Activated CD8-positive, alpha-beta T cell treated with anti-CD3 and anti-CD28 coated beads for 36 hours (primary cell): ENCODE results near the gene MTNR1B. TPM values are rescaled to one million over a fixed set of nuclear protein-coding genes. Genes with fewer than 3 reads are reported as not detected.

ENCODE experiments used
- ATAC-seq: fragments of 200-7000 bp; cut with Tn5 transposase; one replicate; pipeline ENCODE4 v1.10.0; 2021; ENCODE audit warnings: mild to moderate bottlenecking, moderate library complexity
- CTCF ChIA-PET: fragments of 350-600 bp; sonication (Branson Sonifier 250); formaldehyde crosslinking; loops from one replicate; lab custom pipeline; 2021; ENCODE audit warnings: antibody characterized with exemption; lab: Charles Lee
- POLR2A ChIA-PET: fragments of 350-600 bp; sonication (Branson Sonifier 250); formaldehyde crosslinking; loops from one replicate; lab custom pipeline; 2021; ENCODE audit warnings: antibody characterized with exemption; lab: Charles Lee
- DNase-seq: peaks from one replicate; pipeline ENCODE4 v3.0.0-alpha.2; 2020
- H3K27ac Mint-ChIP-seq: one replicate; pipeline ENCODE4 v1.8.0; 2021; ENCODE audit warnings: mild to moderate bottlenecking, mixed read lengths
- H3K27me3 Mint-ChIP-seq: one replicate; pipeline ENCODE4 v1.8.0; 2021; ENCODE audit warnings: mixed read lengths
- H3K36me3 Mint-ChIP-seq: one replicate; pipeline ENCODE4 v1.8.0; 2021; ENCODE audit warnings: low read depth, mixed read lengths
- H3K4me1 Mint-ChIP-seq: one replicate; pipeline ENCODE4 v1.8.0; 2021; ENCODE audit warnings: low read depth, mixed read lengths
- H3K4me3 Mint-ChIP-seq: one replicate; pipeline ENCODE4 v1.8.0; 2021; ENCODE audit warnings: mild to moderate bottlenecking, moderate library complexity, mixed read lengths
- H3K9me3 Mint-ChIP-seq: one replicate; pipeline ENCODE4 v1.8.0; 2021; ENCODE audit warnings: mixed read lengths
- intact Hi-C: fragments of 100-400 bp; cut with micrococcal nuclease; formaldehyde crosslinking; loops from one replicate; pipeline ENCODE4 v1.10.0; 2022
- total RNA-seq, 2 experiments: library from RNA; stranded (reverse); gene quantifications; one replicate each; pipeline ENCODE4 v1.2.3, GENCODE V29; 2021
- TF ChIP-seq, protein P1 (sequence below): fragments of 200-600 bp; IDR thresholded peaks from one replicate; pipeline ENCODE4 v1.8.0; 2022; ENCODE audit warnings: antibody characterized with exemption, mild to moderate bottlenecking

The MTNR1B gene
- total RNA-seq, 2 experiments from 2014 or later: not detected

DNA sequence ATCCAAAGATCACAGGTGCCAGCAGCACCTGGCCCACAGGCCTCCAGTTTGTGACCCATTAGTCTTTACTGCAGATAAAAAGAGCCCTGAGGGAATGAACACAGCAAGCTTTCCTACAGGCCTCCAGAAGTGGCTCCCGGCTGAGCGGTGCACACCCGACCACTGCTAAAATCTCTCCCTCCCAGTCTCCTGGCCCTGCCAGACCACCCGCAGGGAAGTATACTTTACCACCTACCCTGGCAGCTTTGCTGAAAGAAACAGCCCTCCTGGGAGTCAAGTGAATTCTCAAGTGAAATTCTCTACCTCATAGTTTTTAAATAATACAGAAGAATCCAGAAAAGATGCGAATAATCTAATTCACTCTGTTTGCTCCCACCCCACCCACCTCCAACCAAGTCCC is 15.4 kb upstream of the MTNR1B start:
- no peak overlapping the region for H3K27ac Mint-ChIP-seq

DNA sequence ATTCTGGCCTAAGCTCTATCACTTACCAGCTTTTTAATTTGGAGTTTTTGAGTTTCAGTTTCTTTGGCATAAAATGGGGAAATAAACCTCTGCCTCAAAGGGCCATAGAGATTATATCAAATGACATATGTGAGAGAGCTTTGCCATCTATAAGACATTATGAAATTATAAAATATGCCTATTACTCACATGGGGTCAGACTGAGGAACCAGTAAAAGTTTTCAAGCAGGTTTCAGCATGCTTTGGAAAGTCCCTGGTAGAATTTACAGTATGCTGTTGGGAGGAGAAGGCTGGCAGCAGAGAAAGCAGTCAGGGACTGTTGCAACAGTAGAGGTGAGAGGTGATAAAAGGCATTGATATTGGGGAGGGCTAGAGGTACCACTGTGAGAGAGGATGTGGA is 13.6 kb upstream of the MTNR1B start:
- Mint-ChIP-seq H3K36me3 (no peaks in the 10 kb centered on the region), H3K4me3 (no peak overlapping the region), H3K4me1 (no peaks in the 10 kb centered on the region), H3K9me3 (no peaks in the 10 kb centered on the region), H3K27ac (no peak overlapping the region), H3K27me3 (no peaks in the 10 kb centered on the region)
- ATAC-seq: no peak
- TF ChIP-seq, protein P1, sequence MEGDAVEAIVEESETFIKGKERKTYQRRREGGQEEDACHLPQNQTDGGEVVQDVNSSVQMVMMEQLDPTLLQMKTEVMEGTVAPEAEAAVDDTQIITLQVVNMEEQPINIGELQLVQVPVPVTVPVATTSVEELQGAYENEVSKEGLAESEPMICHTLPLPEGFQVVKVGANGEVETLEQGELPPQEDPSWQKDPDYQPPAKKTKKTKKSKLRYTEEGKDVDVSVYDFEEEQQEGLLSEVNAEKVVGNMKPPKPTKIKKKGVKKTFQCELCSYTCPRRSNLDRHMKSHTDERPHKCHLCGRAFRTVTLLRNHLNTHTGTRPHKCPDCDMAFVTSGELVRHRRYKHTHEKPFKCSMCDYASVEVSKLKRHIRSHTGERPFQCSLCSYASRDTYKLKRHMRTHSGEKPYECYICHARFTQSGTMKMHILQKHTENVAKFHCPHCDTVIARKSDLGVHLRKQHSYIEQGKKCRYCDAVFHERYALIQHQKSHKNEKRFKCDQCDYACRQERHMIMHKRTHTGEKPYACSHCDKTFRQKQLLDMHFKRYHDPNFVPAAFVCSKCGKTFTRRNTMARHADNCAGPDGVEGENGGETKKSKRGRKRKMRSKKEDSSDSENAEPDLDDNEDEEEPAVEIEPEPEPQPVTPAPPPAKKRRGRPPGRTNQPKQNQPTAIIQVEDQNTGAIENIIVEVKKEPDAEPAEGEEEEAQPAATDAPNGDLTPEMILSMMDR: no peak
- DNase-seq: no peak
- ChIA-PET CTCF (interaction anchor here (1.1 to 1.6 kb wide), 3 partner anchors 13 to 586 kb away, joined by 3 to 6 read pairs (median 3); no protein-coding TSS in a partner anchor), POLR2A (no interaction called here)
- intact Hi-C loops: no loop called here

More for the DNA sequence above, 15.4 kb upstream of the MTNR1B start:
- Mint-ChIP-seq H3K4me1 (no peaks in the 10 kb centered on the region), H3K9me3 (peaks cover 5% of the 10 kb centered on the region), H3K27me3 (no peaks in the 10 kb centered on the region), H3K36me3 (no peaks in the 10 kb centered on the region), H3K4me3 (no peak overlapping the region)
- TF ChIP-seq, protein P1: no peak
- ATAC-seq (no peak), DNase-seq (no peak)
- intact Hi-C loops: no loop called here
- CTCF ChIA-PET: interaction anchor here (1.0 kb wide), 1 partner anchor 10 kb away, joined by 3 read pairs; no protein-coding TSS in a partner anchor
- POLR2A ChIA-PET: no interaction called here

DNA sequence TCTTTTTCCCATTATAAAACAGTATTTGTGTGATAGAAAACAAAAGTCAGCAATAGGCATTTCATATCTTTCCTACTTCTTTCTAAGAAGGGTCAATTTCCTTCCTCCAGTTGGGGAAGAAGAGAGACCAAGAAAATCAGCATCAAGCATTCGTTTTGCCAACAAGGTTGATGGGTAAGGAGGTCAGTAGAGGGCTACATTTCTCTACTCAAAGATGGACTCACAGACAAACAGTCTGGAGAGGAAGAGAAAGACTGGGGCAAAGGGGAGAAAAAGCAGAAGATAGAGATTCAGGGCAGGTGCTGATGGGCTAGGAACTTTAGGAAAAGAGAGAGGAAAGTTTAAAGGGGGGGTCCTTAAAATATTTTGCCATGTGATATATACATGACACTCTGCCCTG is 8.6 kb upstream of the MTNR1B start:
- TF ChIP-seq, protein P1: no peak
- POLR2A ChIA-PET: no interaction called here
- ATAC-seq (no peak), DNase-seq (no peak)
- Mint-ChIP-seq H3K27me3 (no peaks in the 10 kb centered on the region), H3K9me3 (no peaks in the 10 kb centered on the region), H3K27ac (no peak overlapping the region), H3K4me3 (no peak overlapping the region), H3K36me3 (no peaks in the 10 kb centered on the region), H3K4me1 (no peaks in the 10 kb centered on the region)
- intact Hi-C loops: no loop called here
- CTCF ChIA-PET: no interaction called here

DNA sequence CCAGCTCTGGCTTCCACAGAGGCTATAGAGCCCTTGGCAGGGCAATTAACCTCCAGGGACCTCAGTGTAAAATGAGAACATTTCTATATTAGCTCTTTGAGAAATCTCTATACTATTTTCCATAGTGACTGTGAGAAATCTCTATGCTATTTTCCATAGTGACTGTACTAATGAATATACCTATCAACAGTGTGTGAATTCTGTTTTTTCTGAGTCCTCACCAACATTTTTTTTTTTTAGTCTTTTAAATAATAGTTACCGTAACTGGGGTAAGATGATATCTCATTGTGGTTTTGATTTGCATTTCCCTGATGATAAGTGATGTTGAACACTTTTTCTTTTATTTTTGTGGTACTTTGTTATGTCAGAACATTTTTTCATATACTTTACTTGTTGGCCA is 7.0 kb upstream of the MTNR1B start:
- DNase-seq: no peak
- Mint-ChIP-seq H3K9me3 (no peaks in the 10 kb centered on the region), H3K4me1 (no peaks in the 10 kb centered on the region), H3K4me3 (no peak overlapping the region), H3K27ac (no peak overlapping the region), H3K27me3 (no peaks in the 10 kb centered on the region), H3K36me3 (no peaks in the 10 kb centered on the region)
- ATAC-seq: no peak
- ChIA-PET CTCF (no interaction called here), POLR2A (no interaction called here)
- intact Hi-C loops: no loop called here
- TF ChIP-seq, protein P1: no peak

DNA sequence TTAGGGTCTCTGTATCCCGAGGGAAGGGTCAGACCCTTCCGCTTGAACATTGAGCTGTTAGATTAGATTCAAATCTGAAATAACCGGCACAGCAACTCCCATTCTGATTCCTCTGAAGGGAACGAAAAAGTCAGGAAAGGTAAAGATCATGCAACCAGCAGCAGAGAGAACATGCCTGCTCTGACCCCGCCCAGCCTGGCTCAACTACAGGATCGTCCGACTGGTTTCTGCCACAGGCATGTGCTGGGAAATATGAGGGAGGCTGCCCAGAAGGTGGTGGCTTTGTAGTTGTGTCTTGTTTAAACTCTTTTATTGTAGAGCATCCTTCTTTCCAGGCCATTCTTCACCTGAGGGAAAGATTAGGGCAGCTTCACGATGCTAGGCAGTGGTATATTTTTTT is 5.0 kb upstream of the MTNR1B start:
- ATAC-seq: no peak
- no peaks in the 10 kb centered on the region for H3K36me3 Mint-ChIP-seq
- POLR2A ChIA-PET: no interaction called here
- H3K9me3 Mint-ChIP-seq: no peaks in the 10 kb centered on the region
- H3K4me1 Mint-ChIP-seq: no peaks in the 10 kb centered on the region
- H3K4me3 Mint-ChIP-seq: no peak overlapping the region
- H3K27ac Mint-ChIP-seq: no peak overlapping the region
- intact Hi-C loops: no loop called here
- CTCF ChIA-PET: interaction anchor here (0.9 to 1.4 kb wide), 3 partner anchors 11 to 23 kb away, joined by 3 read pairs; no protein-coding TSS in a partner anchor
- TF ChIP-seq, protein P1: no peak
- DNase-seq: no peak
- no peaks in the 10 kb centered on the region for H3K27me3 Mint-ChIP-seq
